GM15510 (cell line): ENCODE results near the gene PNPLA2.

Experiments
- POLR2A ChIP-seq: IDR thresholded peaks from 3 replicates; pipeline ENCODE4 v1.6.1; 2011; ENCODE audit warnings: borderline replicate concordance; ENCODE audit not compliant: insufficient read length; ENCODE audit errors: extremely low read depth

Gene PNPLA2

DNA sequence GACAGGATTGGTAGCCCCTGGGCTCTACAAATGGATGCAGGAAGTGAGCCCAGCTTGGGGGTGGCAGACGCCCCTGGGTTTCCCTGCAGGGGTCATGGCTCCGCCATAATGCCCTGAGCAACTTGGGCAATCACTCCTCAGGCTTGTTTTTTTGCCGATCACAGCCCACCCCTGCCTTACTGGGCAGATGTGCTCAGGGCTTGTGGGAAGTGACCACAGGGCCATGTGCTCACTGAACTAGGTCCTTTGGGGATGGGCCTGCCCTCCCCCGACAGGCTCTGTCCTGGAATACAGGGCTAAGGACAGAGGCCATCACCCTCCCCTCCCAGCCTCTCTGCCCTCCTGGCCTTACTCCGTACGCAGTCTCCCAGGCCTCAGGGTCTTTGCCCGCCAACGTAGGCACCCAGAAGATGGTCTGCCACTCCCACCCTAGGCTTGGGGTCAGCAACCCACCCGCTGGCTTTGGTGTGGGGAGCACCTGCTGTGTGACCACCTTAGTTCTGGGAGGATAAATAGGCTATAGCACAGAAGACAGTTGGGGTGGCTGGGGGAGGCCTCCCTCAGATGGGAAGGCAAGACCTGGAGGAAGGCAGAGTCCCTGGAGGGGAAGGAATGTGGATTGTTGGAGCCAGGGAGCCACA lies 5.1 kb upstream of the PNPLA2 start:
- TF ChIP-seq POLR2A = no peak

DNA sequence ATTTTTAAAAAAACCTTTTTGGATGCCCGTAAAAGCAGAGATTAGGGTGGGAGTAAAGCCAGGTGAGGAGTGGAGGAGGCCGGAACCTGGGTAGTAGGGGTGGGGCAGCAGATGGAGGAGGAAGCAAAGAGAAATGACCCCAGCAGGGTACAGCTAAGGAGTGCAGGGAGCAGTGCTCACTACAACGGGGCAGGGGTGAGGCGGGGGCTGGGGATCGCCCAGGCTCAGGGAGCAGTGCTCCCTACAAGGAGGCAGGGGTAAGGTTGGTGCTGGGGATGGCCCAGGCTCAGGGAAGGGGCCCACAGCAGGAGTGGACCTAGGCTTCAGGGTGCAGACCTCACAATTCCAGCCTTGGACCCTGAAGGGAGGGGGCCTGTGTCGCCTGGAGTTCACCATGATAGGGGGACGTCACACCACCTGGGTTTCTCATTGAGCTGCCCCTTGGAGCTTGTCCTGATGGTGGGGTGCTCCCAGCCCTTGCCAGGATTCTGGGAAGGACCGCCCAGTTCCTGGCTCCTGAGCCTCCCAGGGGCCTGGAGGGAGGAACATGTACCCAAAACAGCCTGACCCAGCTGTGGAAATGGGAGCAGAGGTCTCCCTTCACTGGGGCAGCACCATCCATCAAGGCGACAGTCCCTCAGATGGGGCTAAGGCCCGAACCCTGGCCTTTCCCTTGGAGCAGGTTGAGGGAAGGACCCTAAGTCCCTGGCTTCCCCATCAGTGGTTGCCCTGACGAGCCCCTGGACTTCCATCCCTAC lies 2.9 kb upstream of the PNPLA2 start:
- no peak for TF ChIP-seq POLR2A

DNA sequence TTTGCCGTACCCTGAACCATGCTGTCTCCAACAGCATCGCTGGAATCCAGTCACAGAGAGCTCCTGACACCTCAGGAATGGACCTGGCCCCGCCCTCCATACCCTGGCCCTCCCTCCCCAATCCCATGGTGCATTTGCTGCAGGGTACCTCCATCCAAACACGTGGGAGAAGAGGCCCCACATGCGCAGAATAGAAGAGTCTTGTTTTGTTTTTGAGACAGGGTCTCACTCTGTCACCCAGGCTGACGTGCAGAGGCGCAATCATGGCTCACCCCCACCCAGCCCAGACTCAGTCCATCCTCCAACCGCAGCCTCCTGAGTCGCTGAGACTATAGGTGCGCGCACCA lies 2.3 kb upstream of the PNPLA2 start:
- no peak for TF ChIP-seq POLR2A

DNA sequence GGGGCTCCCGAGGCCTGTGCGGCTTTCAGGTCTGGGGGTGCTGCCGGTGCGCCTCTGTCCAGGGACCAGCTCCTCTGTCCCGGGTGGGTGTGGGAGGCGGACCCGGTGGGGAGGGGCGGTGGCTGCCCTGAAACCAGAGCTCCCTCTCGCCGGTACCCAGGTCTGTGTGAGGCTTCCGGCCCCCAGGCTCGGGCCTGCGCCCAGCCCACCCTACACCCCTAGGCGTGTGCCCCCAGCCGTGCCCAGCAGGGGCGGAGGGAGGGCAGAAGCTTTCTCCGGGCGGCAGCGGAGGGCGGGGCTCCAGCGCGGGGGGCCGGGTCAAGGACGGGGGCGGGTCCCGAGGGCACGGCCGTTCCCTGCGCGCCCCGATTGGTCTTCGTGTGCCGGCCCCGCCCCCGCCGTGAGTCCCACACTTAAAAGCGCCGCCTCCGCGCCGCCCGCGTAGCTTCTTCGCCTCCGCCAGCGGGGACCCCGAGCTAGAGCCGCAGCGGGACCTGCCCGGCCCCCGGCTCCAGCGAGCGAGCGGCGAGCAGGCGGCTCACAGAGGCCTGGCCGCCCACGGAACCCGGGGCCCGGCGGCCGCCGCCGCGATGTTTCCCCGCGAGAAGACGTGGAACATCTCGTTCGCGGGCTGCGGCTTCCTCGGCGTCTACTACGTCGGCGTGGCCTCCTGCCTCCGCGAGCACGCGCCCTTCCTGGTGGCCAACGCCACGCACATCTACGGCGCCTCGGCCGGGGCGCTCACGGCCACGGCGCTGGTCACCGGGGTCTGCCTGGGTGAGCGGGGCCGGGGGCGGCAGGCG lies 616 bp downstream of the PNPLA2 start:
- peak; percentile 95 for TF ChIP-seq POLR2A

DNA sequence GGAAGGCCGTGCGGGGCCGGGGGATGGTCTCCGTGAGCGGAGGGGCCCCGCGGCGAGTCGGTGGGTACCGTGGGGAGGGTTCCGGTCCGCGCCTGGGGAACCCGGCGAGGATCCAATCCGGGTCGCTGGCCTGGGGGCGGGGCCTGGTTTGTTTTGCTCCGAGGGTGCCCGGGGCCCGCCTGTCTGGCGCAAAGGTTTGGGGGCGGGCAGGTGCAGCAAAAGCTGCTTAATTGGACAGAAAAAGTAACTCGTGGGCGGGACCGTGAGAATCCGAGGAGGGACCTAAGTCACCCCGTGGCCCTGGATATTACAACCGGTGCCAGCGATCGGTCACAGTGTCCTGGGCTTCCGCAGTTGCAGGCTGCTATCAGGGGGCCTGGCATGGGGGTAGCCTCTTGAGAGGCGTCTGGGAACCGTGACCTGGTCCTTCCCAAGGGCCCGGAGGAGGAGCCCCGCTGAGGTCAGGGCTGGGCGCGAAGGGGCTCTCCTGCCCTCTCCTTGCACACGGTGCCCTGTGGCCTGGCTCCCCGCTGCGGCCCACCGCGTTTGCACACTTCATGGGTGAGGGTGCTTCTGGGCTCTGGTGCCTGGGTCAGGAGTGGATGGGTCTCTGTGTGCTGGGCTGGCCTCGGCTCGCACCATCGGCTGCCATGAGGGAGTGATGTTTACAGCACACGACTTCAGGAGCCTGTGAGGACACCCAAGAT lies 1.4 kb downstream of the PNPLA2 start:
- no peak for TF ChIP-seq POLR2A

DNA sequence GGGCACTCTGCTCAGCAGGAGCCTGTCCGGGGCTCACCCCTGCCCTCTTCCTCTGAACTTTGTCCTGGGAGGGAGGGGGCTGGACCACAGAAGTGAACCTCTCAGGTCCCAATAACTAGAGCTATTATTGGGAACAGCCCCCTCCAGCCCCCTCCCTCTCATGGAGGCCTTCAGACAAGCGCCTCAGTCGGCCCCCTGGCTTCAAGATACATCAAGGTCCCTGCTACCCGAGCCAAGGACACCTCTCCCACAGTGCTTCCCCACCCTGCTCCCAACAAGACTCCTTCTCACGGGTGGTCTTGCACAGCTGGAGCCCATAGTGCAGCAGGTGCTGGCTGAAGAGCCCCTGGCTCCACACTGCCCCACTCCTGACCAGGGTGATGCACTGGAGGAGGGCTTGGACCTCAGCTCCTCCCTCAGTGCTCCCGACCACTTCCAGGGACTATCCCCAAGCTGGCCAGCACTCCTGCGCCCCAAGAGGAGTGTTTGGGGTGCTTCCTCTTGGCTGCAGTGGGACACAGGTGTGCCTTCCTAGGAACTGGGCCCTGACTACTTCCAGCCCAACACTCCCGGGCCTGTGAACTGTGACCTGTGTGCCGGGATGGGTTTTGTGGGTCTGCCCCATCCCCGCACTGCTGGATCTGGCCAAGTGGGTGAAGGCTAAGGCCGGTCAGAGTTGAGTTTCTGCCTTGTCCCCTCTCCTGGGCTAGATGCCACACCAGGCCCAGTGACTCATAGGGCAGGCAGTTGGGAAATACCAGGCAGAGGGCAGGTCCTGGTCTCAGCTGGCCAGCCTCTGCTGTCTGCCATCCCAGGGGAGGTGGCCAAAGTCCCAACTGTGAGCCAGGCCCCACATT lies 2.2 kb downstream of the PNPLA2 start:
- TF ChIP-seq POLR2A = no peak

DNA sequence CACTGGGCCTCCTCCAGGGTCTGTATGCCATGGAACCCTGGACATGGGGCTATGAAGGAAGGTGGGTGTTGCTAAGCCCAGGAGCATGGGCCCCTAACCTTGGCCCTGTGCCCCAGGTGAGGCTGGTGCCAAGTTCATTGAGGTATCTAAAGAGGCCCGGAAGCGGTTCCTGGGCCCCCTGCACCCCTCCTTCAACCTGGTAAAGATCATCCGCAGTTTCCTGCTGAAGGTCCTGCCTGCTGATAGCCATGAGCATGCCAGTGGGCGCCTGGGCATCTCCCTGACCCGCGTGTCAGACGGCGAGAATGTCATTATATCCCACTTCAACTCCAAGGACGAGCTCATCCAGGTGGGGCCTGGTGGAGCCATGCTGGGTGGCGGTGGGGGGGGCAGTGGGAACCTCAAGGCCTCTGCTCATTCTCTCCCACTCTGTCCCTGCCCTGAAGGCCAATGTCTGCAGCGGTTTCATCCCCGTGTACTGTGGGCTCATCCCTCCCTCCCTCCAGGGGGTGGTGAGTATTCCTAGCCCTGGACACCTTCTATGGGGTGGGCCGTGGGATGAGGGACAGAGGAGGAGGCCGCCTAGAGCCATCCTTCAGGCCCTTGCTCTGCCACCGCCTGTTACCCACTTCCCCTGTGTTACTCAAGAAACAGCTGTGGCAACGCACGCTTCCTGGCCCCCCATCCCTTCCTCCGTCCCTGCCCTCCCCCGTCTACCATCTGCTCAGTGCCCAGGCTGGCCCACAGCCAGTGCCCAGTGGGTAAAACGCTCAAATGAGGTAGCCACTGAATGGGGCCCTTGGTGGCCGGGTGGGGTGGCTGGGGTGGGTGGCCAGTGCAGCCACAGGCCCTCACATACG lies 3.0 kb downstream of the PNPLA2 start:
- TF ChIP-seq POLR2A = no peak

DNA sequence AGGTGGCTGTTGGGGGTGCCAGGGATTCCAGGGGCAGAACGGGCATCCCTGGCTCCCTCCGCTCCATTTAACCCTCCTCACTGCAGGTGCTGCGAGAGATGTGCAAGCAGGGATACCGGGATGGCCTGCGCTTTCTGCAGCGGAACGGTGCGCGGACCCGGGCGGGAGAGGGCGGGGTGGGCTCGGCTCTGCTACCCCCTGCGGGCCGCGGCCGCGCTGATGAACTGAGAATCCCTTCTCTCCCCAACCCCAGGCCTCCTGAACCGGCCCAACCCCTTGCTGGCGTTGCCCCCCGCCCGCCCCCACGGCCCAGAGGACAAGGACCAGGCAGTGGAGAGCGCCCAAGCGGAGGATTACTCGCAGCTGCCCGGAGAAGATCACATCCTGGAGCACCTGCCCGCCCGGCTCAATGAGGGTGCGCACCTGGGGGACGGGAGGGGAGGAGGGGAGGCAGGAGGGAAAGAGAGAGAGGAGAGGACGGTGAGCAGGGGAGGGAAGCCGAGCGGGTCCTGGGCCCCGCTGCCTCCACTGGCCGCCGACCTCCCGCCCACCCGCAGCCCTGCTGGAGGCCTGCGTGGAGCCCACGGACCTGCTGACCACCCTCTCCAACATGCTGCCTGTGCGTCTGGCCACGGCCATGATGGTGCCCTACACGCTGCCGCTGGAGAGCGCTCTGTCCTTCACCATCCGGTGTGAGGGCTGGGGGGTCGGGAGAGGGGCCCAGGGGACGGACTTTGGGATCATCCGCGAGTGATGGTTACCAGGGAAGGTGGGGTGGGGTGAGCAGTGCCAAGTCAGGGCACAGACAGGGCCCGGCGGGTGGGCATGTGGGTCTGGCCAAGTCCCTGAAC lies 5.0 kb downstream of the PNPLA2 start:
- TF ChIP-seq POLR2A = no peak

DNA sequence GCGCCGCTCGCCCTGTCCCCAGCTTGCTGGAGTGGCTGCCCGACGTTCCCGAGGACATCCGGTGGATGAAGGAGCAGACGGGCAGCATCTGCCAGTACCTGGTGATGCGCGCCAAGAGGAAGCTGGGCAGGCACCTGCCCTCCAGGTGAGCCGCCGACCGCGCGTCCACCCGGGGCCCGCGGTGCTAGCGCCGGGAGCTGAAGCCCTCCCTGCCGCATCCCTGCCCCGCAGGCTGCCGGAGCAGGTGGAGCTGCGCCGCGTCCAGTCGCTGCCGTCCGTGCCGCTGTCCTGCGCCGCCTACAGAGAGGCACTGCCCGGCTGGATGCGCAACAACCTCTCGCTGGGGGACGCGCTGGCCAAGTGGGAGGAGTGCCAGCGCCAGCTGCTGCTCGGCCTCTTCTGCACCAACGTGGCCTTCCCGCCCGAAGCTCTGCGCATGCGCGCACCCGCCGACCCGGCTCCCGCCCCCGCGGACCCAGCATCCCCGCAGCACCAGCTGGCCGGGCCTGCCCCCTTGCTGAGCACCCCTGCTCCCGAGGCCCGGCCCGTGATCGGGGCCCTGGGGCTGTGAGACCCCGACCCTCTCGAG lies 5.7 kb downstream of the PNPLA2 start:
- no peak for TF ChIP-seq POLR2A

DNA sequence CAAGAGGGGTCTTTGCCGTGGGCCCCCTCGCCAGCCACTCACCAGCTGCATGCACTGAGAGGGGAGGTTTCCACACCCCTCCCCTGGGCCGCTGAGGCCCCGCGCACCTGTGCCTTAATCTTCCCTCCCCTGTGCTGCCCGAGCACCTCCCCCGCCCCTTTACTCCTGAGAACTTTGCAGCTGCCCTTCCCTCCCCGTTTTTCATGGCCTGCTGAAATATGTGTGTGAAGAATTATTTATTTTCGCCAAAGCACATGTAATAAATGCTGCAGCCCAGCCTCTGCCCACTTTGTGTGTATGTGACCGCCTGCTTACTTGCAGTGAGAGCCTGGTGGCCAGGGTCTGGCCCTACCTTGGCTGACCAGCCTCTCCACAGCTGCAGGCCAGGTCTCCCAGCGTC lies 6.2 kb downstream of the PNPLA2 start:
- no peak for TF ChIP-seq POLR2A

DNA sequence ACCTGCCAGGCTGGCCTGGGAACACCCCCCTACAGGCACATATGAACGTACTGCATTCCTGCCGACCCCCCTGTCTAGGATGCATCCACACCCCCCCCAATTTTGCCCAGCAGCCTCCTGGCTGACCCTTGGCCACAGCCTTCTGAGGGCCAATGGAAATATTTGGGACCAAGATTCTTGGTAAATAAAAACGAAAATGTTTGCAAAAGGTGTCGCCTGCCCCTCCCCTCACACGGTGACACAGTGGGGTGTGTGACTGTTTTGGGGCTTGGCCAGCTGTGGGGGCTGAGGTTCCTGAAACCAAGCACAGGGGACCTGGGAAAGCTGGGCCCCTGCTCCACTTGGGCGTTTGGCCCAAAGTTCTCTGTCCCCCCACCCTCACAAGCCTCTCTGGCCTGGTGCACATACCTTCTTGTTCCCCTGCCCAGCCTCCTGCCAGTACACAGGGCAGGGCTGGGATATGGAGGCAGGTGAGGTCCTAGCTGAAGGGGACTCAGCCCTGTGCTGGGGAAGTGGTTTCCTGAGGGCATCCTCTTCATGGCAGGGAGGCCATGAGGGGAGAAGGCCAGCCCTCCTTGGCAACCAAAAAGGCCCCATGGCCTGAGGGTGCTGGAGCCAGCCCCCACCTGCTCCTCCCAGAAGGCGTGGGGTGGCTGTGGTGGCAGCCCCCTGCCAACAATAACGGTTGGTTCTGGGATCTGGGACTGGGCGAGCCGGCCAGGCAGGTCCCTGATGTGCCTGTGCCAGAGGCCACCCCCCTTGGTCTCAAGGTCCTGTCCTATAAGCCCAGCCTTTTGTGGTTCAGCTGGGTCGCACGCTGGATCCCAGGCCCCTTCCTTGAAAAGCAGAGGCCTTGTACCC lies 6.9 kb downstream of the PNPLA2 start:
- TF ChIP-seq POLR2A = no peak
